ENCODE data around the gene ATP6V0E1.

ATP6V0E1 gene

GRCh38 chr5:172956228-172956627 is 27.3 kb upstream of the ATP6V0E1 start:
- no peak for TF ChIP-seq TAF1 (IDR thresholded peaks at IDR 0.05; ENCODE audit: borderline replicate concordance, insufficient read depth, low read length)
- TF ChIP-seq POLR2AphosphoS5 (IDR thresholded peaks at IDR 0.05; ENCODE audit: low read depth, low read length) = no peak
- no peak for TF ChIP-seq REST (IDR thresholded peaks at IDR 0.05; ENCODE audit: insufficient read depth in 1 of 2, low read depth in 2 of 2, low read length in 2 of 2)
- no peak for TF ChIP-seq SIN3A (IDR thresholded peaks at IDR 0.05; ENCODE audit: borderline replicate concordance, insufficient read depth, low read length)
- no peak for TF ChIP-seq FOXP2 (optimal IDR thresholded peaks at IDR 0.05; ENCODE audit: borderline replicate concordance, extremely low read depth, extremely low read length, insufficient read depth)

GRCh38 chr5:172956936-172957335 is 26.6 kb upstream of the ATP6V0E1 start:
- TF ChIP-seq SIN3A (IDR thresholded peaks at IDR 0.05; ENCODE audit: borderline replicate concordance, insufficient read depth, low read length) (no peak), POLR2AphosphoS5 (IDR thresholded peaks at IDR 0.05; ENCODE audit: low read depth, low read length) (no peak), TAF1 (IDR thresholded peaks at IDR 0.05; ENCODE audit: borderline replicate concordance, insufficient read depth, low read length) (no peak), FOXP2 (optimal IDR thresholded peaks at IDR 0.05; ENCODE audit: borderline replicate concordance, extremely low read depth, extremely low read length, insufficient read depth) (no peak), REST (IDR thresholded peaks at IDR 0.05; ENCODE audit: insufficient read depth in 1 of 2, low read depth in 2 of 2, low read length in 2 of 2) (no peak)

GRCh38 chr5:172957458-172957857 is 26.1 kb upstream of the ATP6V0E1 start:
- TF ChIP-seq REST (IDR thresholded peaks at IDR 0.05; ENCODE audit: insufficient read depth in 1 of 2, low read depth in 2 of 2, low read length in 2 of 2) (no peak), SIN3A (IDR thresholded peaks at IDR 0.05; ENCODE audit: borderline replicate concordance, insufficient read depth, low read length) (no peak), TAF1 (IDR thresholded peaks at IDR 0.05; ENCODE audit: borderline replicate concordance, insufficient read depth, low read length) (no peak), POLR2AphosphoS5 (IDR thresholded peaks at IDR 0.05; ENCODE audit: low read depth, low read length) (no peak), FOXP2 (optimal IDR thresholded peaks at IDR 0.05; ENCODE audit: borderline replicate concordance, extremely low read depth, extremely low read length, insufficient read depth) (no peak)

GRCh38 chr5:172958331-172959046 is 25.1 kb upstream of the ATP6V0E1 start:
- TF ChIP-seq TAF1 (IDR thresholded peaks at IDR 0.05; ENCODE audit: borderline replicate concordance, insufficient read depth, low read length) (no peak), REST (IDR thresholded peaks at IDR 0.05; ENCODE audit: insufficient read depth in 1 of 2, low read depth in 2 of 2, low read length in 2 of 2) (no peak), SIN3A (IDR thresholded peaks at IDR 0.05; ENCODE audit: borderline replicate concordance, insufficient read depth, low read length) (no peak), FOXP2 (optimal IDR thresholded peaks at IDR 0.05; ENCODE audit: borderline replicate concordance, extremely low read depth, extremely low read length, insufficient read depth) (no peak), POLR2AphosphoS5 (IDR thresholded peaks at IDR 0.05; ENCODE audit: low read depth, low read length) (no peak)
